GM12864 (cell line): Measurements from ENCODE around the gene GSTO2.

Experiments used
- DNase-seq: peaks from one replicate; pipeline ENCODE4 v3.0.0-alpha.2; 2011; ENCODE audit warnings: low read depth
- H3K4me3 ChIP-seq: 2 replicates; pipeline ENCODE4 v1.5.1; 2011; ENCODE audit warnings: mild to moderate bottlenecking, low read depth, low read length, control low read depth
- CTCF ChIP-seq: IDR thresholded peaks from 2 replicates; pipeline ENCODE4 v1.5.1; 2011; ENCODE audit warnings: low read depth, mild to moderate bottlenecking, moderate library complexity, low read length, control low read depth, inconsistent platforms; ENCODE audit errors: missing control alignments

Gene GSTO2

GRCh38 chr10:104321725-104322415 is 52.9 kb downstream of the GSTO2 start:
- no peak for DNase-seq
- no peak overlapping the region for H3K4me3 ChIP-seq
- no peak for TF ChIP-seq CTCF

DNA sequence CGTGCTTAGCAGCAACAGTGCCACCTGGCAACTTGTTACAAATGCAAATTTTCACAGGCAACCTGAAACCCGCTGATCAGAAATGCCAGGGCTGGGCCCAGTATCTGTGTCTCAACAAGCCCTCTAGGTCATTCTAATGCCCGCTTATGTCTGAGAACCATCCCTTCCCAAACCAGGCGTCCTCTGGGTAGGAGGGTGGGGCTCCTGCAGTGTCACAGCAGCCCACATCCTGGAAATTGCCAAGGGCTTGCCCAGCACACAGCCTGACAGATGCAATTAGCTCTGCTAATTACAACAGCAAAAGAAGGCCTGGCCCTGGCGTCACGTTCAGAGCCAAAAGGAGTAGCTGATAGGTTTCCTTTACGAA is 53.4 kb downstream of the GSTO2 start:
- TF ChIP-seq CTCF: no peak
- DNase-seq: no peak
- H3K4me3 ChIP-seq: no peak overlapping the region

GRCh38 chr10:104323085-104323484 is 54.1 kb downstream of the GSTO2 start:
- DNase-seq: no peak
- no peak for TF ChIP-seq CTCF
- H3K4me3 ChIP-seq: no peak overlapping the region

GRCh38 chr10:104323760-104324201 is 54.8 kb downstream of the GSTO2 start:
- H3K4me3 ChIP-seq: no peak overlapping the region
- DNase-seq: no peak
- TF ChIP-seq CTCF: no peak

DNA sequence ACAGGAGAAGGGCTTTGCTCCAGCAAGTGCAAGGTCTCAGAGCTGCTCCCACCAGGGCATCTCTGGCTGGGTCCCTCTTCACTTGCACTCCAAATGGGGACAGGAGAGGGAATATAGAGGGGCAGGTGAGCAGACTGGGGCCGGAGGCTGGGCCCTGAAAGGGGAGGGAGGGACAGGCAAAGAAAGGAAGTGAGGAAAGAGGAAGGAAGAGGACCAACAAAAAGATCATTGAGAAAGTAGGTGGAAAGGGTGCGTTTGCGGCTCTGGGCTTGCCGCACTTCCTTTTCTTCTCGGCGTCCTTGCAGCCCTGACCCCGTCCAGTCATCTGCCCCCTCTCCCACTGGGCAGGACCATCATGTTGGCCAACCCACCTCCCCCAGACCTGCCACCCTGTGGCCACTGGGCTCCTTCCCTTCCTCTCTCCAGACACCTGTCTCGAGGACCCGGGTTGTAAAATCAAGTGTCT is 55.3 kb downstream of the GSTO2 start:
- DNase-seq: no peak
- TF ChIP-seq CTCF: no peak
- no peak overlapping the region; the same call in none of the 2 replicates for H3K4me3 ChIP-seq

- no peak for TF ChIP-seq CTCF
- H3K4me3 ChIP-seq: no peak overlapping the region
- no peak for DNase-seq
Observed at GRCh38 chr10:104324931-104325330, 55.9 kb downstream of the GSTO2 start.
